NCI-H2081 (cell line): ENCODE measurements around the gene NPB.

Experiments used
- DNase-seq, 2 experiments: peaks; one replicate each; lab custom pipeline; 2025; lab: John Stamatoyannopoulos, UW

NPB gene

DNA sequence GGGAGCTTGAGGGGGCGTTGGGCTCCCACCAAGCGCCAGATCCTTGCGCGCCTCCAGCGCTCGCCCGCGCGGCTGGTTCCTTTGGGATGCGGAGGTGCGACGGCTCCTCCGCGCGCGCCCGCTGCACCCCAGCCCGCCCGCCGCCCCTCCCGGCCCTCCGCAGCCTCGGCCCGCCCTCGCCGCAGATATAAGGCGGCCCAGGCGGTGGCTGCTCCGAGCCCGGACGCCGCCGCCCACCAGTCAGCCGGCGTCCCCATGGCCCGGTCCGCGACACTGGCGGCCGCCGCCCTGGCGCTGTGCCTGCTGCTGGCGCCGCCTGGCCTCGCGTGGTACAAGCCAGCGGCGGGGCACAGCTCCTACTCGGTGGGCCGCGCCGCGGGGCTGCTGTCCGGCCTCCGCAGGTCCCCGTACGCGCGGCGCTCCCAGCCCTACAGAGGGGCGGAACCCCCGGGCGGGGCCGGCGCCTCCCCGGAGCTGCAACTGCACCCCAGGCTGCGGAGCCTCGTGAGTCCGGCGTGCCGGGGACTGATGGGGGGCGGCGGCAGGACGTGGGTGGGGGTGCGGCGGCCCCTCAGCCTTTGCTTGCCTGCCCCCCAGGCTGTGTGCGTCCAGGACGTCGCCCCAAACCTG lies at the start of gene NPB:
NPB (plus strand) TSS at position 216 of the 630 bp plus-strand sequence; CDS start at position 256, 40 bp downstream.
- peak in 1 of 2 experiments; percentile 61 for DNase-seq

DNA sequence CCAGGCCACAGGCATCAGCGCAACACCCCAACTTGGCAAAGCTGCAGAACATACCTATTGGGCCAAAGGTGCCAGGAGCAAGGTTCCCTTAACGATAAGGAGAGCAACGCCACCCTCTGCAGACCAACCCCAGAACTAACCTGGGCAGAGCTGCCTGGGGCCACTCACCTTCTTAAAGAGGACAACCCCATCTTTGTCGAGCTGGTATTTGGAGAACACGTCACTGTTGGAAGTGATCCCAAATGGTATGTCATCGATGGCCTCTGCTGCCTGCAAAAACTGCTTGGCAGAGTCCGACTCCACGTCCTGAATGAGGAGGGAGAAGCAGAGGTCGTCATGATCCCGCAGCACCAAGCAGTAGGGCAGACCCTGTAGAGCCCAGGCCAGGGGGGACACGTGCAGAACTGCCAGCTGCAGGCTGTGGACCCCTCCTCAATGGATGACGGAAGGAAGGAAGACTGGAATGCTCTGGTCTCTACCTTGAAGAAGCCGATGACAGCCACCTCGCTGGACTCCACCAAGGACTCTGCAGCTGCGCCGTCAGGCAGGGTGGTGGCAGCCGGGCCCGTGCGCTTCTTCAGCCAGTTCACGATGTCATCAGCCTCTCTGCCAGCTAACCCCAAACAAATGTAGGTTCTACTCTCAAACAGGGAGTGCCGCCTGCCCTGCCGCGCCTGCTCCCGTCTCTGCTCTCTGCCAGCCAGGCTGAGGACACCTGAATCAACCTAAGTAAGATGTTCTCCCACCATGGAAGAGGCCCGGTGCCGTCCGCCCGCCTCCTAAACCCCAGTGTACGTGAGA lies 46.9 kb upstream of the NPB start:
- DNase-seq = peak in 1 of 2 experiments; percentile 19

DNA sequence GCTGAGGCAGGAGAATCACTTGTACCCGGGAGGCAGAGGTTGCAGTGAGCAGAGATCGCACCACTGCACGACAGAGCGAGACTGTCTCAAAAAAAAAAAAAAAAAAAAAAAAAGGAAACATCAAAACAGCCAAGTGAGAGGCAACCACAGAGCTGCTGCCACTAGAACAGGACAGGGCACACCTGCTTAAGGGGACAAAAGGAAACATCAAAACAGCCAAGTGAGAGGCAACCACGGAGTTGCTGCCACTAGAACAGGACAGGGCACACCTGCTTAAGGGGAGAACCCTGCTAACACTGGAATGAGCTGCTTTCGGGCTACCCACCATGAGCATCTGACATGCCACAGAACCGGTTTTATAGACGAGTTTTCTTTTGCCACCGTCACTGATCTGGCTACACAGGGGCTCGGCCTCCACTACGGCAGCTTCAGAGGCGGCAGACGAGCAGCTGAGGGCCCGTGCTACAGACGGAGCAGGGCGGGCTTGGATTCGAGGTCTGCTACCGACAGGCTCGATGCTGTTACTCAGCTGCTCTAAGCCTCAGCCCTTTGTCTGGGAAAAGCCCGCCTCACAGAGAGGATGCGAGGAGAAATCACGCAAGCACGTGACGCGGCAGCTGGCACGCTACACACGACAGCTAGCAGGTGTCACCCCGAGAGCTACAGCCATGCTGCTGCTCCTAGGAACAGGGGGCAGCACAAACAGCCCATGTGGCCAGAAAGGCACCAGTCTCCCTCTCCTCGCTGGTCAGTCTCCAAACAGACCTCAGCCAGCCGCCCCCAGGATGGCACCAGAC lies 43.7 kb upstream of the NPB start:
- DNase-seq = peak; percentile 81 to 92

DNA sequence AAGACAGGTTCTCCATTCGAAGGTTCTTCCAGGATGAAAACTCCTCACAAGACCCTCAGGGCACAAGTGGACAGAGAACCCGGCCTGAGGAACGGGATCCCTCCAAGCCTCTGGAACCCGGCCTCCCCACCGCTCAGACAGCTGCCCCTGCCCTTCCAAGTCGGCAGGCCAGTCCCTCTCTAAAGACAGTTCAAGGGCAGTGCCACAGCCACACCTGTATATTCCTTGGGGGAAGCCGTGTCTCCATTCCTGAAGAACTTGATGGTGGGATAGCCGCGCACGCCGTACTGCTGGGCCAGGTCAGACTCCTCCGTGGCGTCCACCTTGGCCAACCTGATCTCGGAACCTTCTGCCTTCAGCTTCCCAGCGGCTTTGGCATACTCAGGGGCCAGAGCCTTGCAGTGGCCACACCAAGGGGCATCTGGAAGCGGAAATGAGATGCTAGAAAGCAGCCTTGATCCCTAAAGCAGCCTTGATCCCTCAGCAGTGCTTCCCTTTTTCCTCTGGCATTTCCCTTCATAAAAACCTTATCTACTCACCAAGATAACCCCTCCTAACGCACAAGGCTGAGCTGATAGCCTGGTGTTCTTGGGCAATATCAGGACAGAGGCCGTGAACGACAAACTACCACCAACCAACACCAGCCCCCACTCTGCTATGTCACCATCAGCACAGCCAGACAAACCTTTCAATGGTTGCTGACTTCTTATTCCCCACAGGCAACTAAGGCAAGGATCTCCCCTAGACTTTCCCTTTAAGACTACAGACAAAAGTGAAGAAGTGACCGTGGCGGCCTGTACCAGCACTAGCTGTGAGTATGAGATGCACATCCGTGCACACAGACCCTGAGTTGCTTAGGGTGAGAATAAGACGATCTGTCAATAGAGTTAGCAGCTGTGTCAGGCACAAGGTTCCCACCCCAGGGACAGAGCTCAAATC lies 42.8 kb upstream of the NPB start:
- no peak for DNase-seq

DNA sequence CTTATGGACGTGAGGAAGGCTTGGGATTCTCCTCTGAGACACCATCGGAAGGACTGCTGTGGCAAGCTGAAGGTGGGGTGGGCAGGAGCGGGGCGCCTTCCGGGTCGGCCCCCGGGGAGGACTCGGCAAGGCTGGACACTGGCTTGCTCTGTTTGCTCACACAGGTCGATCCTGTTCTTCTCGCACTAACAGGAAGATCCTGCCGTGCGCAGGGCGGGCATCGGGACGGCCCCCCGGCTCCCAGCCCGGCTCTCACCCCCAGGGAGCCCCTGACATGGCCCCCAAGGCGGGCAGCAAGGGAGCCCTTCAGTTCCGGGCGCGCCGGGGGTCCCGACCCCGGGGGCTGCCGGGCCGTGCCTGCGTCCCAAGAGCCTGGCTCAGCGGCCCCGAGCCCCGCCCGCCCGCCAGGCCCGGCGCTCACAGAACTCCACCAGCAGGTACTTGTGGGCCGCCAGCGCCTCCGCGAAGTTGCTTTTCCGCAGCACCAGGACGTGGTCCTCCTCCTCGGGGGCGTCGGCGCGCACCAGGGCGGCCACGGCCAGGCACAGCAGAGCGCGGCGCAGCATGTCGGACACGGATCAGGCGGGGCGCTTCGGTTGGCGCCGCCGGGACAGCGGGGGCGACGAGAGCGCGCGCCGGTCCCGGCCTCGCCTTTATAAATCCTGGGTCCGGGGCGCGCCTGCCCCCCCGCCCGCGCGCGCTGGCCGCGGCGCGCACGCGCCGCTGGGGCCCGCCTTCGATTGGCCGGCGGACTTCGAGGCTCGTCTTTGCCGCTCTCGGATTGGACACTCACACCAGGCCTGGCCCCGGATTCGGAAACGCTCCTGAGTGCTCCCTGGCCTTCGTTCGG lies 41.9 kb upstream of the NPB start, which contains the start of gene P4HB:
P4HB (minus strand) TSS at position 630 of the 850 bp plus-strand sequence; CDS start at position 566, 64 bp downstream.
- DNase-seq = peak in 1 of 2 experiments; percentile 54

DNA sequence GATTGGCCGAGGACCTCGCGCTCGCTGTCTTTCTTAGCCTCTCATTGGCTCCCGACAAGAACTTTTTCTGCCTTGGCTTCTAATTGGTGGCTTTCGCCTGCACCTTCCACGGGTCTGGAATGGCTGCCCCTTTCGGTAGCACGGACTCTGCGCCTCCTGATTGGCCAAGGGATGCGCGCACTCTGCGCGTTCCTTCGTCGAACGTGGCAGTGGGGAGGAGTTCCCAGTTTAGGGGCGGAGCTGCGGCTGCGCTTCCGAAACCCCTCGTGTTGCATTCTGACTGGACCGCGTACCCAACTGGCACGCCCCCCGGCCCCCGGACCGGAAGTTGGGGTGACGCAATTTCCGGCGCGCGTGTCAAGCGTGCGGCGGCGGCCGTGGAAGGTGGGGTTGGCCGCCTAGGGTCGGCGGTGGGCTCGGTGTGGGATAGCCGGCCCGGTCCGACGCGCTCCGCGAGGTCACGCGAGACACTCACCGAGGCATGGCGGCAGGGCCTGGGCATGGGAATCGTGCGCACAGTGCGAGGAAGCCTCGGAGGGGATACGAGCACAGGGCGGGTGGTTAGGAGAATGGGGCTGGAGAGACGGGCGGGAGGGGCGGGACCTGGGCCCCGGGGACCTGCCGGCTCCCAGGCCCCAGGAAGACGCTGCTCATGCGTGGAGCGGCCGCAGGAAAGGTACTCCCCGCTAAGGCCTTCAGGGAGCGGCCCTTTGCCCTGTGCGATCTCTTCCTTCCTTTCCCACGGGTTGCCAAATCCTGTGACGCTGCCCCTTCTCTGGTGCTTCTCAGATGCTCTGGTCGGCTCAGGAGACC lies 41.1 kb upstream of the NPB start:
- DNase-seq = peak; percentile 100

DNA sequence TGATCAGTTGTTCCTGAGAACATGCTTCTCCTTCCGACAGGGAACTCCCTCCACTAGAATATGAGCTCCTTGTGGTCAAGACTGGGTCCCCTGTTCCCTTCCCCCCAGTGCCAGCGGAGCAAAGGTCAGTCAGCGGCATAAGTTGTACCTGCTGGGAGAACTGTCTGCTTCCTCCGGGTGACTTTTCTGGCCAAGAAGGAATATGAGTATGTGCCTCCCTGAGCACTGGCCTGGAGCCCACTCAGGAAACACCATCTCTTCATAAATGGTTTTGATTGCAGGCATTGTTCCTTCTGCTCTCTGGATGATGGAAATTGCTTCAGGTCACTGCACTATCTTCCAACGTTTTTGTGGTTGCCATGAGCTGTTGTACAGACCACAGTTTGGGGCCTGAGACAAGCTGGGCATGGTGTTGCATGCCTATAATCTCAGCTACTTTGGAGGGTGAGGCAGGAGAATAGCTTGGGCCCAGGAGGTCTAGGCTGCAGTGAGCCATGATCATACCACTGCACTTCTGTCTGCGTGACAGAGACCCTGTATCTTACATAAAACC lies 38.8 kb upstream of the NPB start:
- DNase-seq = no peak

DNA sequence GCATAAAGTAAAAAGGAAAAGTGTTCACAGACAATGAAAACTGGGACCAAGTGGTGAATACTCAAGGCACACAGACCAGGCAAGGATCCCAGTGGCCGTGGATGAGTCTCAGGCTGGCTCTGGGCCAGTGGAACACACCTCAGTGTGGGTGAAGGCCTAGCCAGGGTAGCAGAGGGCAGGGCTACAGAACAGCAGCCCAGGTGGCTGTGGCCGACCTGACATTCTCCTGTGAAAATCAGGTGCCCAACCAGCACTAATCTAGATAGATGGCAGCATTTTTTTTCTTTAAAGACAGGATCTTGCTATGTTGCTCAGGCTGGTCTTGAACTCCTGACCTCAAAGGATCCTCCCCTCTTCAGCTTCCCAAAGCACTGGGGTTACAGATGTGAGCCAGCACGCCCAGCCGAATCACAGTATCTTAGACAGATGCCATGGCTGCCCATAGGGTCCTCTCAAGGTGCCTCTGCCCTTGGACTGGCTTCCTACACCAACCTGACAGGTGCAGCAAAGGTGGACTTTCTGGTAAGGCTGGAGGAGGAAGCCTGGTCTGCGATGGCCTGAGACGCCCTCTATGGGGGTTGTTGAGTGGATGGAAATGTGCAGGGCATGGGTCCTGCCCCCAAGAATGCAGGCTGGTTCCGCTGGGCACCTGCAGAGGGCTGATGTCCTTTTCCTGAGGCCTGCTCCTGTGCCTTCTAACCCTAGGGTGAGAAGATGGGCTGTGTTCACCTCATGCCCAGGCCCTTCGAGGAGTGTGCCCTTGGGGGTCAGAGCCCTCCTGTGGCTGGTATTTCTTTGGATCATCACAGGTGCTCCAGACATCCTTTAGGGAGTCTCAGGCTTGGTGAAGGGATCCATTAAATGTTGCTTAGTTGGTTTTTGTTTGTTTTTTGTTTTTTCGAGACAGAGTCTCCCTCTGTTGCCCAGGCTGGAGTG lies 37.9 kb upstream of the NPB start:
- no peak for DNase-seq

DNA sequence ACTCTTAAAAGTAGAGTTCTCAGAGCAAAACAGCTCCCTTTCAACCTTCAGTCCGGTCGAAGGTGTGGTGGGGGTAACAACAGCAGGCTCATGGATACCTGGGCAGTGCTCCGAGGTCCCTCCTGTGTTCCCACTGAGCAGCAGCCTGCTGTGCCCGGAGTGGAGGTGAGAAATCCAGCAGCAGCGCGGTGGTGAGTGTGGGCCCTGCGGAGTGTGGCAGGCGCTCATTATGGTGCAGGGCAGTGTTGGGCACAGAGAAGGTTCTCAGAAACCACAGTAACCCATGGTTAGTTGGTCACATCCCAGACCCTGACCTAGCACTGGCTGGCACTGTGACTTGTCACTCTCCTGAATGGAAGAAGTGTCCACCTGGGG lies 36.7 kb upstream of the NPB start:
- DNase-seq = no peak

DNA sequence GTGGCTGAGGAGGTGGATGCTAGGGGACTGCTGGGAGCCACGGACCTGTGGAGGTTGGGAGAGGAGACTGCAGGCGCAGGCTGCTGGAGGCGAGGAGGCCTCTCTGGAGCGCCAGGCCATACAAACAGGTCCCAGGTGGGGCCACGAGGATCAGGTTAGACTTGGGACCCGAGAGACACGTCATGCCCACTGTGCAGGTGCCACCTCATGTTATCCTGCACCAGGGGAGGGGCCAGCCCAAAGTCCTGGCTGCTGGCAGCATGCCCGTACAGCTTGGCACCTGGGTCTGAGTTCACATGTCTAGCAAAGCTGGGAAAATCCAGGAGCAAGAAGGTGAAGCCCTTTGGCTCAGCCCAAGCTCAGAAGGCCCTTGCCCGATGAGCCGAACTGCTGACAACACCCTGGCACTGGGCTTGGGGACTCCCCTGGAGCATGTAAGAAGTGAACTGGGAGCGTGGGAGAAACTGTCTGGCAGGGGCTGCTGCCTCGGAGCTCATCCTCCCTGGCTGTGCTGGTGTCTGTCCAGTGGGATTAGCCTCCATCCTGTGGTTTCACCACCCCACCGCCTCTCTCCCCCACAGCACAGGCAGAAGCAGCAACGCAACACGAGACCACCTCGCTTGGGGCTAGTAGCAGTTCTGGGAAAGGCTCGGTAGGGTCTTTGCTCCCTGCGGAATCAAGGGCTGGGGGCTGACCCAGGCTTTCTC lies 36.2 kb upstream of the NPB start:
- DNase-seq = peak; percentile 66 to 78

DNA sequence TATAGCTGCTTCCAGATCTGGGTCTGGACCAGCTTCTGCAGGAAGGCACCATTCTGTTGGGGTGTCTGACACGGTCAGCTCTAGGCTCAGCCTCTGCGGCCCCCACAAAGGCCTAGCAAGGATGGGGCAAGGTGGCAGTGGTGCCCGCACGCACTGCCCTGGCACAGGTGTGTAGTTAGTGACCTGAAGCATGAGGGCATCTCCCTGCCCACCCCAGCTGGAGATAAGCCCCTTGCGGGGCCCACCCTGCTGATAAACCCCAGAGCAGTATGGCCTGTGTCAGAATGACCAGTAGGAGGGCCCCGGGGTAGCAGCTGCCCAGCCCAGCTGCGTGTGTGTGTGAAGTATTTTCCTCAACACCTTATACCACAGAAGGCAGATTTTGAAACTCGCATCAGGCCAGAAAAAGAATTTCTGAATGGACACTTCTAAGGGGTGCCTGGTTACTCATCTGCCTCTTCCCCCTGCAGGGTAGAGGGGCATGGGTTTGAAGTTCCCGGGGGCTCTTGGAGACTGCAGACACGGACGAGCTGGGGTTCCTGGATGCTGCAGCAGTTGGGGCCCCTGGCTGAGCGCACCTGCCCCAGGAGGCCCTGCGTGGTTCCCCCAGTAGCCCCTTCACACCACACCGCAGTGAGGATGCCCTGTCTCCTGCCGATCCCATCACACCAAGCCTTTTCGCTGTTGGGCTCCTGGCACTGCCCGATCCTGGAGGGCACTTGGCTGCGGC lies 35.4 kb upstream of the NPB start:
- no peak for DNase-seq

DNA sequence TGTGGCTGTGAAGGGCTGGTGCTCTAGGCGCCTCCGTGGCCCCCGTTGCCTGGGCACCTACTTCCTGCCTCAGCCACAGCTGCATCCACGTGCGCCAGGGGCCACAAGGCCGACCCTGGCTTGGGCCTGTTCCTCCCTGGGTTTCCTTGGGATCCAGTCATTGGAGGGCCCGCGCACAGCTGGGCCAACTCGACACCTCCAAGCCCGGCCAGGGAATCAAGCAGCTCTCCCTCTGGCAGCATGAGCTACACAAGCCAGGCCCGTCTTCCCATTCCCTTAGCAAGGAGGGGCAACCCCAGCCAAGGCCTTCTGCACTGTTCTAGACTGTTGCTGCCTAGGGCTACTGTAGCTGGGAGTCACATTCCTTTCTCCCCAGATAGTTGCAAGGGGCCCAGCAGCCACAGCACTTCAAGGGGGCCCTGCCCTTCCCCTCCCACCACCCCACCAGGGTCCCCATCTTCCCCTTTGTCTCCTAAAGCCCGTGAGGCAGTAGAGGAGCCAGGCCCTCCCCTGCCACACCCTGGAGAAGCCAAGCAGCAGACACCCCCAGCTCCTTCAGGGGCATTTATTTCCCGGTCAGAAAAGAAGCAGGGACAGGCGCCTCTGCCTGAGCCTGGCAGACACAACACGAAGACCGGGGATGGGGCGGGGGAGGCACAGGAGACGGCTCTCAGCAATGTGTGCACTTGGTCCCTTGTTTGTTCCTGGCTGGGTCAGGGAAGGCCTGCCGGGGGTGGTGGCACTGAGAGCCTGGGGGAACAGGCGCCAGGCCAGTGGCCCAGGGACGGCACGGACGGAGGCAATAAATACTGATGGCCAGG lies 34.7 kb upstream of the NPB start:
- peak; percentile 30 to 57 for DNase-seq

DNA sequence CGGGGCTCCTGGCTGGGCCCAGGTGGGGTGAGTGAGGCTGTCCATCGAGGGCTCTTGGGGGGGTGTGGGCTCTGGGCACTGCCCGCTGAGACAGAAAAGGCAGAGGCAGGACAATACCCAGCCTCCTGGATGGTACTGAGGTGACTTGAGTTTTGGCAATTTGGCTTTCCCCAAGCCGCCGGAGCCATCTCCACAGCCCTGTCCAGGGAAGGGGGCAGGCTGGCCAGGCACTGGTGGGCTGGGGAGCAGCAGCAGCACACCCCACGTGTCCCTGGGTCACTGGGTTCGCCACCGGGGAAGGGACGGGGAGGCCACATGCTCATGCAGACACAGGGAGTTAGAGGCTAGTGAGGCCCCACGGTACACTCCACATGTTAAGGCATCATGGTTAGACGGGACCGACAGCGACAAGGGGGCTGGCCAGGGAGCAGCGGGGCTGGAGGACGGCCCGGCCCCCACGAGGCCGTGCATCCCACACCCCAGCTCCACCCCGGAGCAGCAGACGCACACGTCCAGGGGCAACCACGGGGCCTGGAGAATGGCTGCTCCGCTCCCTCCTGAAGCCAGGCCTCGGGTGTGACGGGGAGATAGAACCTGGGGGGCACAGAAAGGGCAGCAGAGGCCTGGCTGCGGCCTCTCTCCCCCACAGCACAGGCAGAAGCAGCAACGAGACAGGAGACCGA lies 33.9 kb upstream of the NPB start:
- no peak for DNase-seq

DNA sequence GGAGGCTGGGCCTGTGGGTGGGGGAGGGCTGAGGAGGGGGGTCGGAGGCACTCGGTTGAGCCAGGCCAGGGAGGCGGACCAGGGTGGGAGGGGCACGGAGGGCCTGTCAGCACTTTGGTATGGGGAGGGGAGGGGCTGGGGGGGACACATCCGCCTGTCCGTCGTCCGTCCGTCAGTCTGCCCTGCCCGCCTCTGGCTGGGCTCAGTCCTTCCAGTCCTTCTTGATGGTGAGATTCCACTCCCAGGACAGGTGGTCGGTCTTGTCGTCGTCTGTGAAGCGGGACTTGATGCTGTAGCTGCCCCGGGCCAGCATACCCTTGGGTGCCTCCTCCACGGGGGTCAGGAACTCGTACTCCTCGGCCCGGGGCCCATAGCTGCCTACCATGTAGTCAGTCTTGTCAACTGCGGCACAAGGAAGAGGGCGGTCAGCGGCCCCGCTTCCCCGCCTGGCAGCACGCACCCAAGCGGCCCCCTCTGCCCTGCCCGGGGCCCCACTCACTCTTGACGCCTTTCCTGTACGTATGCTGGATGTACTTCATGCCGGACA lies 33.3 kb upstream of the NPB start:
- DNase-seq = peak in 1 of 2 experiments; percentile 42
